ENCODE measurements around the gene TOM1.
A peak's percentile ranks its signal among the peaks of the same experiment; 100 is the strongest.

GRCh38 chr22:35310556-35311550, 11.2 kb downstream of the TOM1 start:
- TF ChIP-seq CTCF (IDR thresholded peaks at IDR 0.05) (peak in 1 of 6 experiments; percentile 19), POLR2A (IDR thresholded peaks at IDR 0.05) (peak; percentile 21 to 42)

Data from Peyer's patch (tissue), 4 donors.